GM21360 (cell line): ENCODE measurements around the gene UFSP2.
"Not testable (repeated sequence)": the region's sequence is repeated elsewhere in the genome, so short reads cannot be mapped to it uniquely, and the experiment has no call there.

ENCODE experiments used
- ATAC-seq: cut with Tn5 transposase; IDR thresholded peaks from one replicate; pipeline ENCODE4 v1.9.1; 2021; ENCODE audit warnings: mild to moderate bottlenecking, moderate library complexity; ENCODE audit not compliant: unreplicated experiment

UFSP2 gene

GRCh38 chr4:185387957-185388356 lies 37.8 kb downstream of the UFSP2 start:
- no peak for ATAC-seq

GRCh38 chr4:185384930-185385331 lies 40.8 kb downstream of the UFSP2 start:
- no peak for ATAC-seq

GRCh38 chr4:185384061-185384460 lies 41.7 kb downstream of the UFSP2 start:
- ATAC-seq = no peak

GRCh38 chr4:185383451-185383850 lies 42.3 kb downstream of the UFSP2 start:
- no peak for ATAC-seq

- no peak for ATAC-seq
Measured at GRCh38 chr4:185382754-185383153, 43.0 kb downstream of the UFSP2 start.

GRCh38 chr4:185381288-185382196 lies 44.2 kb downstream of the UFSP2 start:
- ATAC-seq = no peak

GRCh38 chr4:185380320-185380719 lies 45.4 kb downstream of the UFSP2 start:
- no peak for ATAC-seq

- no peak for ATAC-seq
Measured at GRCh38 chr4:185379326-185380295, 46.2 kb downstream of the UFSP2 start.

GRCh38 chr4:185378264-185378663 lies 47.5 kb downstream of the UFSP2 start:
- ATAC-seq = no peak

GRCh38 chr4:185374573-185374972 lies 51.2 kb downstream of the UFSP2 start:
- ATAC-seq = no peak

GRCh38 chr4:185374027-185374426 lies 51.7 kb downstream of the UFSP2 start:
- ATAC-seq = no peak

GRCh38 chr4:185371702-185372101 lies 54.1 kb downstream of the UFSP2 start:
- ATAC-seq = no peak

- no peak for ATAC-seq
Measured at GRCh38 chr4:185370268-185370949, 55.4 kb downstream of the UFSP2 start.

- no peak for ATAC-seq
Measured at GRCh38 chr4:185369731-185370130, 56.0 kb downstream of the UFSP2 start.

- ATAC-seq = no peak
Measured at GRCh38 chr4:185364886-185365285, 60.9 kb downstream of the UFSP2 start.

- ATAC-seq = no peak
Measured at GRCh38 chr4:185363251-185363650, 62.5 kb downstream of the UFSP2 start.

GRCh38 chr4:185362570-185362969 lies 63.2 kb downstream of the UFSP2 start:
- not testable (repeated sequence) for ATAC-seq

GRCh38 chr4:185361872-185362271 lies 63.9 kb downstream of the UFSP2 start:
- ATAC-seq = no peak

- ATAC-seq = no peak
Measured at GRCh38 chr4:185359767-185360446, 65.9 kb downstream of the UFSP2 start.

GRCh38 chr4:185358959-185359358 lies 66.8 kb downstream of the UFSP2 start:
- no peak for ATAC-seq
